ENCODE data around the gene CAMSAP3. TPM values are rescaled to one million over a fixed set of nuclear protein-coding genes. Genes with fewer than 3 reads are reported as not detected.

The CAMSAP3 gene
- polyA plus RNA-seq, 1 experiment = not detected

DNA sequence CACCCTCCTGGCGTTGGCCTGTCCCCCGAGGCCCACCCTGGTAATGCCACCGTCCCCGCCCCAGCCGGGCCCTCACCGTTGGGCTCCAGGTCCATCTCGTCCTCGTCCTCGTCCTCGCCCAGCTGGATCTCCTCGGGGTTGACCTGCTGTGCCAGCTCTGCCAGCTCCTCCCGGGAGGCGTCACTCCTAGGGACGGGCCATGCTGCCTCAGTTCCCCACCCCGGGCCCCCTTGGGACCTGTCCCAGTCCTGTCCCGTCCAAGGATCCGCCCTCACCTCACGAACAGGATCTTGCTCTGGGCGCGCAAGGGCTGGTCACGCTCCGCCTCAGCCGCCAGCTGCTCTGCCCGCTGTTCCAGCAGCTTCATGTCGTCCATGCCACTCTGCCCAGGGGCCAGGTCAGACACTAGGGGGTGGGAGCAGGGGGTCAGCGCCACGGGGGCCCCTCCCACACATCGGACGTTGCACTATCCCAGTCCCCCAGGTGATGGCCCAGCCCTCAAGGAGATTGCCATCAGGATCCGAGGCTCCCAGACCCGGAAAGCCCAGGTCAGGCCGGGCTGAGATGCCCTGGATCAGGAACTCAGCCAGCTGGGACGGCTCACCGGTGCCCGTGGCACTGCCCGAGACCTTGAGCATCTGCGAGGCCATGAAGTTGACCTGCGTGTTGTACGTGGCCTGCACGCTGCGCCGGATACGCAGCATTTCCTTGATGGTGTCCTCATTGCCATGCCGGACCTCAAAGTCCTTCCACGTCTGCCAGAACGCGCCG lies 24.2 kb downstream of the CAMSAP3 start:
- TF ChIP-seq, protein P1, sequence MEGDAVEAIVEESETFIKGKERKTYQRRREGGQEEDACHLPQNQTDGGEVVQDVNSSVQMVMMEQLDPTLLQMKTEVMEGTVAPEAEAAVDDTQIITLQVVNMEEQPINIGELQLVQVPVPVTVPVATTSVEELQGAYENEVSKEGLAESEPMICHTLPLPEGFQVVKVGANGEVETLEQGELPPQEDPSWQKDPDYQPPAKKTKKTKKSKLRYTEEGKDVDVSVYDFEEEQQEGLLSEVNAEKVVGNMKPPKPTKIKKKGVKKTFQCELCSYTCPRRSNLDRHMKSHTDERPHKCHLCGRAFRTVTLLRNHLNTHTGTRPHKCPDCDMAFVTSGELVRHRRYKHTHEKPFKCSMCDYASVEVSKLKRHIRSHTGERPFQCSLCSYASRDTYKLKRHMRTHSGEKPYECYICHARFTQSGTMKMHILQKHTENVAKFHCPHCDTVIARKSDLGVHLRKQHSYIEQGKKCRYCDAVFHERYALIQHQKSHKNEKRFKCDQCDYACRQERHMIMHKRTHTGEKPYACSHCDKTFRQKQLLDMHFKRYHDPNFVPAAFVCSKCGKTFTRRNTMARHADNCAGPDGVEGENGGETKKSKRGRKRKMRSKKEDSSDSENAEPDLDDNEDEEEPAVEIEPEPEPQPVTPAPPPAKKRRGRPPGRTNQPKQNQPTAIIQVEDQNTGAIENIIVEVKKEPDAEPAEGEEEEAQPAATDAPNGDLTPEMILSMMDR (IDR thresholded peaks at IDR 0.05; ENCODE audit: low read depth, low read length) = no peak
- POLR2A ChIA-PET = no interaction called here
- no peak overlapping the region for H3K27ac ChIP-seq (ENCODE audit: low read depth, low read length)
- no peaks in the 10 kb centered on the region for H3K27me3 ChIP-seq (ENCODE audit: control insufficient read depth, insufficient read depth, low read length)
- H3K9me3 ChIP-seq (ENCODE audit: control insufficient read depth, insufficient read depth, low read length) = no peaks in the 10 kb centered on the region; the same call in 1 of the 2 replicates
- CTCF ChIA-PET = no interaction called here
- no peak for DNase-seq (ENCODE audit: low read depth, low spot score)
- H3K4me3 ChIP-seq (ENCODE audit: low read depth, low read length) = no peak overlapping the region

DNA sequence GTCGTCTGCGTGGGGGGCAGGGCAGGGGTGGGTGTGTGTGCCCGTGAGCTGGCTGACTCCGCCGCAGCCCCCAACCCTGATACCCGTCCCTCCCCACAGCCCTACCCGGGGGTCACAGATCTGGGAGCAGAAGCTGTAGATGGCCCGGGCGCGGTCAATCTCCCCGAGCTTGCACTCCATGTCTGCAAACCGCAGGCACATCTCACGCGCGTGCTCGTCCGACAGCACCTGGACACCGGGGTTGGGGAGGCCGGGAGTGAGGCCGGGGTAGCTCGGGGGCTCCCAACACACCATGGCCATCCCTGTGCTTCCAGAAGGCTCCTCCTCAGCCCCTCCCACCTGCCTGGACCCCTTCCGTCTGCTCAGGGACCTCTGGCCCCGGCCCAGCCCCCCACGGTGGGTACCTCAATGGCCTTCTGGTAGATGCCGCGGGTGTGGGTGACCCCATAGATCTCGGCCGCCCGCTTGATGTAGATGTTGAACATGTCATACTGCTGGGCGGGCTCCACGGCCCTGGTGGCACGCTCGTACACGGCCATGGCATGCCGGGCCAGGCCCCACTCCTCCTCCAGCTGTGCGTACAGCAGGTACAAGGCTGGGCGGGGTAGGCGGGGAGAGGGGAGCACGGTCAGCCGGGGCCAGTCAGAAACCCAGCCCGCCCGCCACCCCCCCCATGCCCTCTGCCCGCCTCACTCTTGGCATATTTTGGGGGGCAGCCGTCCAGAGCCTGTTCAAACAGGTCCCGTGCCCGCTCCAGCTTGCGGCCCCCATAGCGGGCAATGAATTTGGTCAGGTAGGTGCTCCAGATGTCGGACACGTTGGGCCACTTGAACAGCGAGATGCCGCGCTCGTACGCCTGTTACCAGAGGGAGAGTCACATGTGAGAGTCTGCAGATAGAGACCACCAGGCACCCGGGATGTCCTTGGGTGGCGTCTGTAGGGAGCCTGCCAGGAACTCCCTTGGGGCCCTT lies 25.1 kb downstream of the CAMSAP3 start:
- Histone ChIP-seq H3K4me3 (ENCODE audit: low read depth, low read length) (no peak overlapping the region), H3K27me3 (ENCODE audit: control insufficient read depth, insufficient read depth, low read length) (no peaks in the 10 kb centered on the region), H3K9me3 (ENCODE audit: control insufficient read depth, insufficient read depth, low read length) (no peaks in the 10 kb centered on the region; the same call in 1 of the 2 replicates), H3K27ac (ENCODE audit: low read depth, low read length) (no peak overlapping the region)
- CTCF ChIA-PET = no interaction called here
- POLR2A ChIA-PET = no interaction called here
- no peak for DNase-seq (ENCODE audit: low read depth, low spot score)
- TF ChIP-seq, protein P1 (IDR thresholded peaks at IDR 0.05; ENCODE audit: low read depth, low read length) = no peak

DNA sequence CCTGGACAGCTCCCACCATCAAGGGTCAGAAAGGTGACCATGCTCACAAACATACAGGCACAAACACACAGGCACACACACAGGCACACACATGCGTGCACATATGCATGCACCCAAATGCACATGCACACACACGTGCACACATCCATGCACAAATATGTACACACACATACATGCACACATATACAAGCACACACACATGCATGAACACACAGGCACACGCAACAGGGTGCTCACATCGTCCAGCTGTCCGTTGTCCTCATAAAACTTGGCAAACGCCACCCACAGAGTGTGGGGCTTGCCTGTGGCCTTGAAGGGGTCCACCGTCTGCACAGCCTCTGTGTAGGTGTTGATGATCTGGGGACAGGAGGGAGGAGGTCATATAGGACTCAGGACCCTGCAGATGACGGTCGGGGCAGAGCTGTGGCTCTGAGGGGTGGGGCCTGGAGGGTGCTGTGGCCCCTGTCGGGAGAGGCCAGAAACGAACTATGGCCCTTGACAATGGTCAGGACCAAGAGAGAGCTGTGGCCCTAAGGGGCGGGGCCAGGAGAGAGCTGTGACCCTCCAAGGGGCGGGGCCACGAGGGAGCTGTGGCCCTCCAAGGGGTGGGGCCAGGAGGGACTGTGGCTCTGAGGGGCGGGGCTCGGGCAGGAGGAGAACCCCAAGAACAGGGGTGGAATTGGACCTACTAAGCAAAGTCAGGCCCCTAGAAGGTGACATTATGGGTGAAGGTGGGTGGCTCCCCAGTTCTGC lies 27.4 kb downstream of the CAMSAP3 start:
- CTCF ChIA-PET = no interaction called here
- POLR2A ChIA-PET = interaction anchor here (1.1 kb wide), 1 partner anchor 11 kb away, joined by 3 read pairs; the partner anchor contains the start of gene PCP2
- TF ChIP-seq, protein P1 (IDR thresholded peaks at IDR 0.05; ENCODE audit: low read depth, low read length) = no peak
- no peaks in the 10 kb centered on the region for H3K27me3 ChIP-seq (ENCODE audit: control insufficient read depth, insufficient read depth, low read length)
- DNase-seq (ENCODE audit: low read depth, low spot score) = no peak
- H3K4me3 ChIP-seq (ENCODE audit: low read depth, low read length) = no peak overlapping the region
- H3K9me3 ChIP-seq (ENCODE audit: control insufficient read depth, insufficient read depth, low read length) = no peaks in the 10 kb centered on the region; the same call in 1 of the 2 replicates
- no peak overlapping the region for H3K27ac ChIP-seq (ENCODE audit: low read depth, low read length)

DNA sequence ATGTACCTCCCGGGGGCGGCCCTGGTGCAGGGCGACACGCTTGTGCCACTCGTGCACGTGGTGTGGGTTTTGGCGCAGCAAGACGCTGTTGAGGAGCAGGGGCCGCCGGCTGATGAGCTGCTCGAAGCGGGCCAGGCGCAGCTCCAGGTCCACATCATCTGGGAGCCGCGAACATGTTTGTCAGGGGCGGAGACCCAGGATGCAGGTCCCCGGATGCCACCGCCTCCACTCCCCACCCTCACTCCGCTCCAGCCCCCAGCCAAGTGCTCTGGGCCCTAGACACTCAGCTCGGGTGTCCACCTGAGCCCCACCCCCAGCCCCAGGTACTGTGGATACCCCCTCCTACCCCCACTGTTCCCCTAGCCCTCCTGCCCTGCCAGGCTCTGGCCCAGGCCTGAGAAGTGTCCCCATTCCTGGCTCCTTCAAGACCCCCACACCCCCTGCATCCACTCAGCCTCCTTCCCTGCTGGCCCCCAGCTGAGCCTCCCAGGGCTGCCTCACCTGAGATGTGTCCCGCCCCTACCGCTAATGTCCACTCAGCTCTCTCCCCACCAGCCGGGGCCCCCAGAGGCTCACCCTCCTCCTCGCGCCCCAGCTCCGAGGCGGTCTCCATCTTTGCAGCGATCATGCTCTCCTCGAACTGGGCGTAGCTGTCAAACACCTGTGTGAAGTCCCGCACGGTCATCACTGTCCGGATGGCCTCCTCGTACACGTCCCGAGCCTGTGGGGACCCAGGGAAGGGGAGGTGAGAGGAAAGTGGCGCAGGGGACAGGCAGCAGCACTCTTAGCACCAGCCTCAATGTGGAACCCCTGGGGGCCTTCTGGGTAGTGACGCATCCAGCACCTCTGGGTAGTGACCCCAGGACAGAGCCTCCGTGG lies 28.3 kb downstream of the CAMSAP3 start:
- ChIA-PET CTCF (no interaction called here), POLR2A (interaction anchor here (1.1 kb wide), 1 partner anchor 10 kb away, joined by 3 read pairs; the partner anchor contains the start of gene PCP2)
- Histone ChIP-seq H3K27me3 (ENCODE audit: control insufficient read depth, insufficient read depth, low read length) (no peaks in the 10 kb centered on the region), H3K27ac (ENCODE audit: low read depth, low read length) (no peak overlapping the region), H3K9me3 (ENCODE audit: control insufficient read depth, insufficient read depth, low read length) (no peaks in the 10 kb centered on the region; the same call in 1 of the 2 replicates), H3K4me3 (ENCODE audit: low read depth, low read length) (no peak overlapping the region)
- DNase-seq (ENCODE audit: low read depth, low spot score) = no peak
- TF ChIP-seq, protein P1 (IDR thresholded peaks at IDR 0.05; ENCODE audit: low read depth, low read length) = no peak
